ENCODE measurements around the gene XPO5.

The XPO5 gene

GRCh38 chr6:43509984-43510826 is 65.6 kb downstream of the XPO5 start, which contains the start of gene LRRC73:
TSS of gene LRRC73 (minus strand) at chr6:43510346. CDS start at chr6:43509785, 561 bp downstream.
- no peak within 1 kb of the TSS for H2AFZ ChIP-seq (ENCODE audit: low read depth, low read length)
- ATAC-seq (ENCODE audit: insufficient read depth, low read depth): peak; percentile 32; the same call in 2 of the 3 replicates
- peaks cover 11% of the 10 kb centered on the region for H3K4me1 ChIP-seq (ENCODE audit: insufficient read depth, low read length)
- peak within 1 kb of the TSS; percentile 25; the same call in 1 of the 2 replicates for H3K4me2 ChIP-seq (ENCODE audit: insufficient read depth, low read length)
- H3K4me3 ChIP-seq (ENCODE audit: low read depth in 1 of 2, low read length in 2 of 2): no peak within 1 kb of the TSS
- DNase-seq: peak; percentile 32
- no peak within 1 kb of the TSS for H3K9ac ChIP-seq (ENCODE audit: low read depth, low read length)
- H3K27me3 ChIP-seq (ENCODE audit: insufficient read depth, low read length, poor library complexity): no peaks in the 10 kb centered on the region
- TF ChIP-seq CTCF (IDR thresholded peaks at IDR 0.05; ENCODE audit: borderline replicate concordance, extremely low read depth, low read length, poor library complexity, severe bottlenecking): no peak
- TF ChIP-seq EZH2 (IDR thresholded peaks at IDR 0.05; ENCODE audit: borderline replicate concordance, low read depth, low read length, severe bottlenecking): no peak
- H3K27ac ChIP-seq (ENCODE audit: low read length): no peak within 1 kb of the TSS
- peaks cover 14% of the 10 kb centered on the region for H3K79me2 ChIP-seq (ENCODE audit: insufficient read depth, low read length)
- H4K20me1 ChIP-seq (ENCODE audit: insufficient read depth, low read length): peaks cover 16% of the 10 kb centered on the region
- H3K36me3 ChIP-seq (ENCODE audit: insufficient read depth, low read length): peaks cover 56% of the 10 kb centered on the region
- H3K9me3 ChIP-seq (ENCODE audit: insufficient read depth, low read length, severe bottlenecking): no peaks in the 10 kb centered on the region

GRCh38 chr6:43509142-43509983 is 66.5 kb downstream of the XPO5 start:
- no peak for DNase-seq
- no peaks in the 10 kb centered on the region for H3K27me3 ChIP-seq (ENCODE audit: insufficient read depth, low read length, poor library complexity)
- no peak overlapping the region for H3K9ac ChIP-seq (ENCODE audit: low read depth, low read length)
- peaks cover 16% of the 10 kb centered on the region for H4K20me1 ChIP-seq (ENCODE audit: insufficient read depth, low read length)
- TF ChIP-seq CTCF (IDR thresholded peaks at IDR 0.05; ENCODE audit: borderline replicate concordance, extremely low read depth, low read length, poor library complexity, severe bottlenecking): no peak
- no peak for TF ChIP-seq EZH2 (IDR thresholded peaks at IDR 0.05; ENCODE audit: borderline replicate concordance, low read depth, low read length, severe bottlenecking)
- no peak overlapping the region for H3K4me3 ChIP-seq (ENCODE audit: low read depth in 1 of 2, low read length in 2 of 2)
- peaks cover 57% of the 10 kb centered on the region for H3K36me3 ChIP-seq (ENCODE audit: insufficient read depth, low read length)
- H2AFZ ChIP-seq (ENCODE audit: low read depth, low read length): no peak overlapping the region
- peaks cover 7% of the 10 kb centered on the region for H3K79me2 ChIP-seq (ENCODE audit: insufficient read depth, low read length)
- H3K4me2 ChIP-seq (ENCODE audit: insufficient read depth, low read length): no peak overlapping the region
- H3K27ac ChIP-seq (ENCODE audit: low read length): no peak overlapping the region
- H3K4me1 ChIP-seq (ENCODE audit: insufficient read depth, low read length): peaks cover 3% of the 10 kb centered on the region; the same call in 1 of the 2 replicates
- H3K9me3 ChIP-seq (ENCODE audit: insufficient read depth, low read length, severe bottlenecking): no peaks in the 10 kb centered on the region
- ATAC-seq (ENCODE audit: insufficient read depth, low read depth): no peak

- Histone ChIP-seq H3K27me3 (ENCODE audit: insufficient read depth, low read length, poor library complexity) (no peaks in the 10 kb centered on the region), H3K9me3 (ENCODE audit: insufficient read depth, low read length, severe bottlenecking) (no peaks in the 10 kb centered on the region), H4K20me1 (ENCODE audit: insufficient read depth, low read length) (peaks cover 16% of the 10 kb centered on the region), H3K36me3 (ENCODE audit: insufficient read depth, low read length) (peaks cover 55% of the 10 kb centered on the region), H3K79me2 (ENCODE audit: insufficient read depth, low read length) (peaks cover 3% of the 10 kb centered on the region; the same call in 1 of the 2 replicates), H3K4me2 (ENCODE audit: insufficient read depth, low read length) (no peak overlapping the region), H3K27ac (ENCODE audit: low read length) (no peak overlapping the region), H3K4me3 (ENCODE audit: low read depth in 1 of 2, low read length in 2 of 2) (no peak overlapping the region), H3K4me1 (ENCODE audit: insufficient read depth, low read length) (no peaks in the 10 kb centered on the region), H2AFZ (ENCODE audit: low read depth, low read length) (no peak overlapping the region), H3K9ac (ENCODE audit: low read depth, low read length) (no peak overlapping the region)
- TF ChIP-seq EZH2 (IDR thresholded peaks at IDR 0.05; ENCODE audit: borderline replicate concordance, low read depth, low read length, severe bottlenecking): no peak
- no peak for TF ChIP-seq CTCF (IDR thresholded peaks at IDR 0.05; ENCODE audit: borderline replicate concordance, extremely low read depth, low read length, poor library complexity, severe bottlenecking)
- DNase-seq: no peak
- no peak for ATAC-seq (ENCODE audit: insufficient read depth, low read depth)
These were observed 67.2 kb downstream of the XPO5 start for GRCh38 chr6:43508481-43509141.
